Stimulated activated CD4-positive, alpha-beta T cell treated with anti-CD3 and anti-CD28 coated beads, Interleukin-1b, Interleukin-23, amount 100 ng/mL, for 1 hour (primary cell): ENCODE measurements around the gene TGFBR3L.
"Not testable (repeated sequence)": the region's sequence is repeated elsewhere in the genome, so short reads cannot be mapped to it uniquely, and the experiment has no call there.

Experiments used
- DNase-seq, 2 donors: peaks; one replicate each; pipeline ENCODE4 v3.0.0-alpha.2; 2020; ENCODE audit warnings: low read depth in 2 of 2

Gene TGFBR3L

GRCh38 chr19:7928334-7928706 lies 13.7 kb downstream of the TGFBR3L start:
- DNase-seq = no peak

- DNase-seq = peak in 1 of 2 donors; percentile 22
Measured at GRCh38 chr19:7928741-7929701, 14.4 kb downstream of the TGFBR3L start.

- not testable (repeated sequence) for DNase-seq
Measured at GRCh38 chr19:7930030-7930429, 15.4 kb downstream of the TGFBR3L start.

GRCh38 chr19:7930765-7931164 lies 16.1 kb downstream of the TGFBR3L start:
- no peak for DNase-seq

GRCh38 chr19:7931221-7932061 lies 16.8 kb downstream of the TGFBR3L start:
- DNase-seq = no peak

GRCh38 chr19:7932276-7932929 lies 17.8 kb downstream of the TGFBR3L start:
- no peak for DNase-seq

- no peak for DNase-seq
Measured at GRCh38 chr19:7932930-7933300, 18.3 kb downstream of the TGFBR3L start.

- DNase-seq = no peak
Measured at GRCh38 chr19:7933411-7933810, 18.8 kb downstream of the TGFBR3L start.

GRCh38 chr19:7933828-7934725 lies 19.4 kb downstream of the TGFBR3L start:
- no peak for DNase-seq

- DNase-seq = no peak
Measured at GRCh38 chr19:7934766-7935165, 20.1 kb downstream of the TGFBR3L start.

- DNase-seq = no peak
Measured at GRCh38 chr19:7940841-7941240, 26.2 kb downstream of the TGFBR3L start.

GRCh38 chr19:7941895-7942596 lies 27.4 kb downstream of the TGFBR3L start:
- DNase-seq = no peak

- DNase-seq = no peak
Measured at GRCh38 chr19:7942981-7943443, 28.4 kb downstream of the TGFBR3L start.

- DNase-seq = peak; percentile 92 to 97
Measured at GRCh38 chr19:7943444-7944176, 29.0 kb downstream of the TGFBR3L start, which contains the start of gene TIMM44. Gene TIMM44, minus strand, starts transcription at chr19:7943666. Its CDS starts 15 bp downstream, at chr19:7943651.

- DNase-seq = peak; percentile 56 to 85
Measured at GRCh38 chr19:7944177-7944761, 29.6 kb downstream of the TGFBR3L start.

GRCh38 chr19:7947939-7948338 lies 33.3 kb downstream of the TGFBR3L start:
- DNase-seq = no peak

GRCh38 chr19:7953060-7953459 lies 38.4 kb downstream of the TGFBR3L start:
- DNase-seq = no peak

- no peak for DNase-seq
Measured at GRCh38 chr19:7953576-7953975, 38.9 kb downstream of the TGFBR3L start.

- DNase-seq = no peak
Measured at GRCh38 chr19:7955696-7956095, 41.1 kb downstream of the TGFBR3L start.
